Measurements from ENCODE around the gene AOC1.

The AOC1 gene

DNA sequence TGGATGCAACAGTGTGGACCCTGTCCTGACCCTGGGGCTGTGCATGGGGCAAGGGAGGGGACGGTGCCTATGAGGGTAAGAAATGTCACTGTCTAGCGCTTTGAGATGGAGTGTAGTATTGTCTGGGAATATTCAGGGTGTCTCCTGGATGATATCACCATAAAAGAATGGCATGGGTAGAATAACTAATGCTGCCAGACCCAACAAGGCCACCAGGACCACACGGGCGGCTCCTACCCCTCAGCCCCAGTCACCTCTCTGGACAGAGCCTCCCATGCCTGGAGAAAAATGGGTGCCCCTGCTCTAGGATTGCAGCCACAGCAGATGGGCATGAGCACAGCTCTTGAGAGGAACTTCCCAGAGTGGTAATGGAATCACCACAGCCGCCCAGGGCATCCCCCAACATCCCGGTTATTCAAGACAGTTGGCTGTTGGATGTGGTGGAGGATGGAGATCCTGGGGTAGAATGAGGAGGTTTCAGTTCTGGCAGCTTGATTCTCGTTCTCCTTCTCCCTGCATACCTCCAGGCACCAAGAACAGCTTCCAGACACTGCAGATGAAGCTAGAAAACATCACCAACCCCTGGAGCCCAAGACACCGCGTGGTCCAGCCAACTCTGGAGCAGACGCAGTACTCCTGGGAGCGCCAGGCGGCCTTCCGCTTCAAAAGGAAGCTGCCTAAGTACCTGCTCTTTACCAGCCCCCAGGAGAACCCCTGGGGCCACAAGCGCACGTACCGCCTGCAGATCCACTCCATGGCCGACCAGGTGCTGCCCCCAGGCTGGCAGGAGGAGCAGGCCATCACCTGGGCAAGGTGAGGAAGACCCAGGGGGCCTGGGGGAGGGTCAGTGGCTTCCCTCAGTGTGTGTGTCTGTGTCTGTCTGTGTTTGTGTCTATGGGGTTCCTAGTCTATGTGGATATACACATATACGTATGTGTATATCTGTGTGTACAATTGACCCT, 6.2 kb downstream of the AOC1 start:
- no peak for DNase-seq

DNA sequence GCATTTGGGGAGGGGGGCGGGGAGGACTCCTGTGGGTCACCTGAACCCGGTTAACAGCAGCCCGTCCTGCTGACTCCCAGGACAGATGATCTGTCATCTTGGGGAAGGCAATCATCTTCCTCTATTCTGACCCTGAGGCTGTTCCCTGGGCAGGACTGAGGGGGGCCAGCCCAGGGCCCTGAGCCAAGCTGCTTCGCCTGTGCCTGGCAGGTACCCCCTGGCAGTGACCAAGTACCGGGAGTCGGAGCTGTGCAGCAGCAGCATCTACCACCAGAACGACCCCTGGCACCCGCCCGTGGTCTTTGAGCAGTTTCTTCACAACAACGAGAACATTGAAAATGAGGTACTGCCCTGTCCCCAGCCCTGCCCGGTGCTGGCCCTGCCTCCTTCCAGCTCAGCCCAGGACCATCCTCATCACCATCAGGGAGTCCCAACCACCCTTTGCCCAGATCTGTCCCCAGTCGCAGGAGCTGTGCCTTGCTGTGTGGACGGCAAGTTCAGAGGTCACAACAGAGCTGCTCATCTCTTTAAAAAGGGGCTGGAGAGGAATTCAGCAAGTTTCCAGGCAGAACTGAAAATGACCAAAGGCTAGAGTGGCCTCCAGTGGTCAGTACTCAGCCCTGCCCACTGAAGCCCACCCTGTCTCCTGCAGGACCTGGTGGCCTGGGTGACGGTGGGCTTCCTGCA, 8.1 kb downstream of the AOC1 start:
- no peak for DNase-seq

DNA sequence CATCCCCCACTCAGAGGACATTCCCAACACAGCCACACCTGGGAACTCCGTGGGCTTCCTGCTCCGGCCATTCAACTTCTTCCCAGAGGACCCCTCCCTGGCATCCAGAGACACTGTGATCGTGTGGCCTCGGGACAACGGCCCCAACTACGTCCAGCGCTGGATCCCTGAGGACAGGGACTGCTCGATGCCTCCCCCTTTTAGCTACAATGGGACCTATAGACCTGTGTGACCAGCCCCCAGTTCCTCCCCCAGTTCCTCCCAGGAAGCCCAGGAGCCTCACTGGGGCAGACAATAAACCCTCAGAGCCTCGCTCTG, 8.6 kb downstream of the AOC1 start:
- no peak for DNase-seq

DNA sequence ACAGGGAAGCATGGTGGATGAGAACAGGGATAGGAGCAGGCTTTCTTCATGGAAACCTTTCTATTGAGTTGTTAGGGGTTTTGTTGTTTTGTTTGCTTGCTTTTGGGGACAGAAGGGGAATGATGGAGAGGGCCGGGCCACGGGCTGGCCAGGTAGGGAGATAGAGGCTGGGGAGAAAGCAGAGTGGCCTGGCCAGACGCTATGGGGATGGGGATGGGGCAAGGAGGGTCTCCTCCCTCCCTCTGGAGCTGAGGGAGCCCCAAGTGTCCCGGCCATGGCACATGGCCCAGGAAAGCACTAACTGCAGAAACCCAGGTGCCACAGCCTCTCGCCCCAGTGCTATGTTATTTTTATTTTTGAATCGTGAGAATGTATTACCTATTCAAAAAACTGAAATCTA, 10.0 kb downstream of the AOC1 start:
- no peak for DNase-seq

DNA sequence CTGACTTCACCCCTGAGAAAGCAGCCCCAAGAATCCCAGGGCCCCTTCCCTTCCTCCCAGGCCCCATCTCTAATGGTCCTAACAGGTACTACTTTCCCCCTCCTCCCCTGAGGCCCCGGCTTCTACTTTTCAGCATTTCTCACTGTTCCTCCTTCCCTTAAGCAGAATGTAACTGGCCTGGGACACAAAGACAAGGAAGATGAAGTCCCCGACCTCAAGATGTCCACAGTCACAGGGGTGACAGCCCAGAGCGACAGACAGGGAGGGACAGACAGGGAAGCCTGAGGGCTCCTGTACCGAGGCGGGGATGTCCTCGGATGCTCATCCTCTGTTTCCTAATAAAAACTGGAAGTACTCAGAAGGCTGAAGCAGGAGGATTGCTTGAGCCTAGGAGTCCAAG, 11.6 kb downstream of the AOC1 start:
- DNase-seq = no peak

DNA sequence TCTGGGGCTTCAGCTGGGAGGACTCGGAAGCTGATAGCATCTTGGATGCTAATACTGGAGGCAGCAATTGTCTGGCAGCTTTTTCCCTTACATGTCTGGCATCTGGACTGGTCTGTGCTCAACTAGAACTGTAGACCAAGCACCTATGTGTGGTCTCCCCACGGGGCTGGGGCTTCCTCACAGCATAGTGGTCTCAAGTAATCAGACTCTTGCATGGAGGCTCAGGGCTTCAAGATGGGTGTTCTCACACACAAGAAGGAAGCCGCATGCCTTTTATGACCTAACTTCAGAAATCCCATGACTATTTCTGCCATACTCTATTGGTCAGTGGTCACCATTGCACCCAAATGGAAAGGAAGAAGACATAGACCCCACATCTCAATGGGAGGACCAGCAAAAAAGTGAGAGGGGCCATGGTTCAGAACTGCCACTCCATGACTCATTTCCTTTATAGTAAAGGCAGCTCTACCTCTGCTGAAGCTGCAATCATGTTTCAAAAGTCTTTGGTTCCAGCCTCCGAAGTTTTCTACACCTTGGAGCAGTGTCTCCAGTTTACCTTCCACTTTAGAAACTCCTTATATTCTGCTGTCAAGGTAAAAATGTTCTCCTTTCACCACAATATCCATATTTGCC, 14.7 kb downstream of the AOC1 start:
- no peak for DNase-seq

DNA sequence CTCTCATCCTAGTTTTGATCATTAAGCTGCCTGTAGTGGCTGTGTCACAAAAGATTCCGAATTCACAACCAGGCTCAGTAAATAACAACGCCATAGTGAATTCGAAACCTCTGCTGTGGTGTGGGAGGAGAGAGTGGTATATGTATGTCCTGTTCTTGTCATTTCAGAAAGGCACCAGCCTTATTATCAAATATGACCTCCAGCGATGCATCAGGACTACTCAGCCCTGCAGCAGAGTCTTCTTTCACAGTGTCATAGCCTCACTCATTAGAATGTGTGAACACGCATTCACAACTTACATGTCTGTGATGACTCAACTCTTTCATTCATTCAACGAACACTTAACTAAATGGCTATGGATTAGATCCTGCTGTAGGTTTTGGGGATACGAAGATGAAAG, 15.3 kb downstream of the AOC1 start:
- DNase-seq = no peak

DNA sequence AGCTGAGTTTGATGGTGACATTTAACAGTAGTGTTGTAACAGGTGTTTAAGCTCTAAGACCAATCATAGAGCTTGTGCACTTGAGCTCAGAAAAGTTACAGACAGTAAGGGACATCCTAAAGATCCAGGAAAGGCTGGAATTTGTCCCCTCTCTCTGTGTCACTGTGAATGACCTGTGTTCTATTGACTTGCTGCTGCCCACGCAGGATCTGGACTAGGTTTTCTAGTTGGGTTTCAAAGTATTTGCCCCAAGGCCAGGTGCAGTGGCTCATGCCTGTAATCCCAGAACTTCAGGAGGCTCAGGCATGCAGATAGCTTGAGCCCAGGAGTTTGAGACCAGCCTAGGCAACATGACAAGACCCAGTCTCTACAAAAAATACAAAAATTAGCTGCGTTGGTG, 17.1 kb downstream of the AOC1 start:
- DNase-seq = no peak

DNA sequence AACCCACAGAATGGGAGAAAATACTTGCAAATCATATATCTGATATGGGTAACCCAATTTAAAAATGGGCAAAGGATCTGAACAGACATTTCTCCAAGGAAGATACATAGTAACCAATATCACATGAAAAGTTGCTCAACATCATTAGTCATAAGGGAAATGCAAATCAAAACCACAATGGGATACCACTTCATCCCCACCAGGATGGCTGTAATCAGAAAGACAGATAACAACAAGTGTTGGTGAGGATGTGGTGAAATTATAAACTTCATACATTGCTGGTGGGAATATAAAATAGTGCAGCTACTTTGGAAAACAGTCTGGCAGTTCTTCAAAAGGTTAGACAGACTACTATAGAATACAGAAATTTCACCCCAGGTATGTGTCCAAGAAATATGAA, 19.3 kb downstream of the AOC1 start:
- no peak for DNase-seq

DNA sequence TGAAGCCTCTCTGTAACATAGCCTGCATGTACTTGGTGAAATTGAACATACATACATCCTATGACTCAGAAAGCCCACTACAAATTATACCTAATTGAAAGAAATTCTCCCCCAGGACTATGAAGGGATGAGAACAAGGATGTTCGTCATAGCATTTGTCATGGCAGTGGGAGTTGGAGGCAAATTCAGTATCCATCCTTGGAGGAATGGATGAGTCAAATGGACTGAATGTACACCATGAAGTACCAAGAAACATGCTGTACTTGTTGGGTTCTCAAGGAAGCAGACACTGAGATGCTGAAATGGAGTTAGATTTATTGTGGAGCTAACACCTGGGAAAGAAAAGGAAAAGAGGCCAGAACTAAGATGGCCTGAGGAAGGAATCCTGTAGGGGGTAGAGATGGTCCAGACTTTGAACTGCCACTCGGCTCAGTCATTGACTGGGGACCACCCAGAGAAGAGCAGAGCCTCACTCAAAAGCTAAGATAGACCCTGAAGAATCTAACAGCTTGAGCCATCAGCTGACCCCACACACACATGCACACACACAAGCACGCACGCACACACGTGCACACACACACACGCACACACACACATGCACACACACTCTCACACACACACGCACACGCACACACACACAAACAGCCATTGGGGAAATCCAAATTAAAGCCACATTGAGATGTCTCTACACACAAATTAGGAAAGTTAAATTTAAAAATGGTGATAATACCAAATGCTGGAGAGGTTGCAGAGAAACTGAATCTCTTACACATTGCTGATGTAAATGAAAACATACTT, 22.3 kb downstream of the AOC1 start:
- DNase-seq = no peak

DNA sequence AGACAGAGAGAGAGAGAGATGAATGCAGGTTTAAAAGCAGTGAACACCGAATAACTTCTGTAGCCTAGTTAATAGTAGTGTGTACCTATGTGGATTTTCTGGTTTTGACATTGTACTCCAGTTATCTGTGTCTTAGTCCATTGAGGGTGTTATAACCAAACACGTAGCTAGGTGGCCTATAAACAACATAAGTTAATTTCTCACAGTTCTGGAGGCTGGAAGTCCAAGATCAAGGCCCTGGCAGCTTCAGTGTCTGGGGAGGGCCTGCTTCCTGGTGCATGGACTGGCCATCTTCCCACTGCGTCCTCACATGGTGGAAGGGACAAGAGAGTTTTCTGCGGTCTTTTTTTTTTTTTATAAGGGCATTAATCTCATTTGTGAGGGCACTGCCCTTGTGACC, 23.5 kb downstream of the AOC1 start:
- no peak for DNase-seq

DNA sequence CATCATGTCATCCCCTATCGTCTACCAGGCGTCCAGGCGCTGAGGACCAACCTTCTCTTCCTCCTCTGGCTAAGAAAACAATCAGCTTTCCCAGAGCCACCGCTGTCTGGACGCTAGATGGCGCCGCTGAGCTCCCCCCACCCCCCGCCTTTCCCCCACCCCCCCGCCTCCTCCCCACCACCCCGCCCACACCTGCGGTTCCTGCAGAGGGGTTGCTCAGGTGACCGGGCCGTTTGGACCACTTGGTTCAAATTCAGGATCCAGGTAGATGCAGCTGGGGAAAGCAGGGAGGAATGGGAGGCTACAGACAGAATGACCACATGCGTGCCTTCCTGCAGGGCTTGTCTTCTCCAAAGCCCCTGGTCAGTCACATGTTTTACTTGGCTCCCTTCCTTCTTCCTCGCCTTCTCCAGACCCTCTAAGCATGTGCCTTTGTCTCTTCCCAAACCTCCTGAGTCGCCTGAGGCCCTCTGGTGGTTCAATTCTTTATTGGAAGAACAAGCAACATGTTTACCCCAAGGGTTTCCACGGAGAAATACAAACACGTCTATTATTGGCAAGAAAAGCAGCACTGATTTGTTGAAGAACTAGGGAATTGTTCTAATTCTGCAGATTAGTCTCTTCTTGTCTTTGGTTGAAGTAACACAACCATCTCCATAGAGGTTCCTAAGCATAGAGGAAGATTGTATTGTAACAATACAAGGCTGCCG, 24.7 kb downstream of the AOC1 start:
- DNase-seq = peak; percentile 65

DNA sequence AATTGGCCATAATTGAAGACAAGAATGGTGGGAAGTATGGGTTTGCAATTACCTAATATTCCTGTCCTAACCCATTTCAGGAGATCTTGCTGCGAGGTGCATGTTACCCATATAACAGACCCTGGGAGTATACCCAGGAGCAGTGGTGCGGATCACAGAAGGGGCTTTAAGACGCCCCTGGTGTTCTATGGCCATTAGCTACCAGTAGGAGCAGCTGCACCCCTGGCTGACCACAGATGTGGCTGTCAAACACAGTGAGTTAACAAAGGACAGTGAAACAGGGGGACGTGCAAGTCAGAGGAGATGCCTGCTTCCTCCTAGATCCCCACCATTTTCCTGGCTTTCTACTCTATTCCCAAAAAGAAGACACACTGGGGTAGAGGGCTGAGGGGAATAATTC, 25.2 kb downstream of the AOC1 start:
- no peak for DNase-seq

DNA sequence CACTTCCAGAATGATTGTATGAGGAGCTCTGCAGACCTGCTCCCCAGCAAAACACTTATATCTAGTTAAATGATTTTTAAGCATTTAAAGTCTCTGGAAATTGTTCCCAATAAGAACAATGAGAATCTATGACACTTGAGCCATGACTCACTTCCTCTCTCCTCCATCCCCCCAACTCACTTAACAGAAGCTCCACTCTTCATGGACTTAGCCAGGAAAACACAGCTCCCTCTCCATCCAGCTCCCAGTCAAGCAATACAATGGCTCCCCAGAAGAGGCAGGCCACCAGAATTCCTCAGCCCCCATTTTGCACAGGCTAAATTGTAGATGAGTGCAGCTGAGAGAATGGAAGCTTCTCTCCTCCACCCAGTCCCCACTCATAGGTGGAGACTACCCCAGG, 27.0 kb downstream of the AOC1 start:
- DNase-seq = peak; percentile 15

DNA sequence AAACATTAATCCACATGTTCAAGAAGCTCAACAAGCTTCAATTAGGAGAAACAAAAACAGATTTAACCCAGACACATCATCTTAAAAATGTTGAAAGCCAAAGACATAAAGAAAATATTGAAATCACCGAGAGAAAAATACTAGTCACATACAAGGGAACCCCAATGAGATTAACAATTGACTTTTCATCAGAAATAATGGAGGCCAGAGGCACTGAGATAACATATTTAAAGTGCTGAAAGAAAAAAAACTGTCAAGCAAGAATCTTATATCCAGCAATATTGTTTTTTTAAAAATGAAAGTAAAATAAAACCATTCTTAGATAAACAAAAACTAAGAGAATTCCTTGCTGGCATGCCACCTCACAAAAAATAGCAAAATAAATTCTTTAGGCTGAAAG, 28.9 kb downstream of the AOC1 start:
- DNase-seq = no peak

DNA sequence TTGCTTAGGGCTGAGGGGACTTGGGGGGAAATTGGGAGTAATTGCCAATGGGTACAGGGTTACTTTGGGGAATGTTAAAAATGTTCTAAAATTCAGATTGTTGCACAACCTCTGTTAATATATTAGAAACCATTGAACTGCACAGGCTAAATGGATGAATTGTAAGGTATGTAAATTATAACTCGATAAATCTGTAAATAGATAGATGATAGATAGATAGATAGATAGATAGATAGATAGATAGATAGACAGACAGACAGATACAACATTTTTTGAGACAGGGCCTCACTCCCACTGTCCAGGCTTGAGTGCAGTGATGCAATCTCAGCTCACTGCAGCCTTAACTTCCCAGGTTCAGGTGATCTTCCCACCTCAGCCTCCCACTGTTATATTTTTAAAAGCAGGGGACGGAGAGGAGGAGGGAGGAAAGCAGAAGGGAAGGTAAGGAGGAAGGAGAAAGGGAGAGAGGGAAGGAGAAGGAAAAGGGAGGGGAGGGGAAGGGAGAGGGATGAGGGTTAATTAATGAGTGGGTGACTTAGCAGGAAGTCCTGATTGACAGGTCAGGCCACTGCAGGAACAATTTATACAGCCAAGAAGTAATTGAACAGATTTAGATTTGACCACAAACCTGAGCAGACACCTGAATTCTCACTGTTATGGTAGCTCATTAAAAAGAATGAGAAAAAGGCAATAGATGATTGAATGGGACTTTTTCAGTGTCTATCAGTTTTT, 38.7 kb downstream of the AOC1 start:
- no peak for DNase-seq

DNA sequence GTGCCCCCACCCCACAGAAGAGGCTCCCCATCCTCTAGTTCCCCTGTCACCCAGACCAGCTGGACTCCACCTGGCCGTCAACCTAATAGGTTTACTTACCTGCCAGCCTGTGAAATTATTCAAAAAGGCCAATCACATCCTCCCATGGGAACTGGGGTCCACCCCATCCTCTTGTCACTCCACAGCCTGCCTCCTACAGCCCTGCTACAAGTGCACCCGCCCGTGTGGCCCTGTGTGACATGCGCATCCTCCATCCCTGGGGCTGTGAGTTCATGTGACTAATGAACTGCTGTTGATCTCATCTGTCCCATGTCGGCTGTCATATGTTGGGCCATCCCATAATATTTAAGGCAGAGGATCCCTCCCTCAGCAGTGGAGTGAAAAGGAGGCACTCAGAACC, 39.4 kb downstream of the AOC1 start:
- no peak for DNase-seq

DNA sequence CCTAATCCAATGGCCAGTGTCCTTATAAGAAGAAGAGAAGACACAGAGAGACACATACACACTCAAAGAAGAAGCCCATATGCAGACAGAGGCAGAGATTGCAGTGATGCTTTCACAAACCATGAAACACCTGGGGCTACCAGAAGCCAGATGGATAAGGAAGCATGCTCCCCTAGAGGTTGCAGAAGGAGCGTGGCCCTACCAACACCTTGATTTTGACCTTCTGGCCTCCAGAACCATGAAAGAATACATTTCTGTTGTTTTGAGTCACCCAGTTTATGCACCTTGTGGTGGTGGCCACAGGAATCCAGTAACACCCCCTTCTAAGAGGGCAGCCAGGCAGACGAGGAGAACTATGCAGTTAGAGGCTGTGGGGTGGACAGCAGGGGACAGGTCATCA, 43.5 kb downstream of the AOC1 start:
- DNase-seq = no peak

DNA sequence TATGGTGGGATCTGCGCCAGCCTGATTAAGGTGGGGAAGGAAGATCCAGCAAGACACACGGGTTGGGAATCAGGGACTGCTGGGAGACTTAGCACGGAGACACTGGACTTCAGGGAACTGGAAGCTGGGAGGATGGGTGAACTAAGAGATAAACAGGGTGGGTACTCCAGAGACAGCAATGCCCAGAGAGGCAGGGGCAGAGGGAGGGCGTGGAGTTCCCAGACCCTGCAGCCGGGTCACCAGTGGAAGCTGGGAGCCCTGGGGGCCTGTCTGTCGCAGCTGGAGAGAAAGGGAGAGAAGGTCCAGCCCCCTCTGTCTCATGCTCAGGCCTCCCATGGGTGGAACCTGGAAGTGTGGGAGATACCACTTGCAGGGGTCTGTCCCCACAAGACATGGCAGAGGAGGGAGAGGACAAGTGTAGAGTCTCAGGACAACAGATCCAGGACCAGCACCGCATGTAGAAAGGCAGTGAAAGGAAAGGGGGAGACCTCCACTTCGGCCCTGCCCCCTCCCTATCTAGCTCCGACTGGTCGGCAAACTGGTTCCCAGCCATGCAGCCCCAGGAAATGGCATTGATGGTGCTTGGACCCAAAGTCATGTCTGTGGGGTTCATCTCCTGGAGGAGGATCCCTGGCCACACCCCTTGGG, 44.4 kb downstream of the AOC1 start:
- no peak for DNase-seq

DNA sequence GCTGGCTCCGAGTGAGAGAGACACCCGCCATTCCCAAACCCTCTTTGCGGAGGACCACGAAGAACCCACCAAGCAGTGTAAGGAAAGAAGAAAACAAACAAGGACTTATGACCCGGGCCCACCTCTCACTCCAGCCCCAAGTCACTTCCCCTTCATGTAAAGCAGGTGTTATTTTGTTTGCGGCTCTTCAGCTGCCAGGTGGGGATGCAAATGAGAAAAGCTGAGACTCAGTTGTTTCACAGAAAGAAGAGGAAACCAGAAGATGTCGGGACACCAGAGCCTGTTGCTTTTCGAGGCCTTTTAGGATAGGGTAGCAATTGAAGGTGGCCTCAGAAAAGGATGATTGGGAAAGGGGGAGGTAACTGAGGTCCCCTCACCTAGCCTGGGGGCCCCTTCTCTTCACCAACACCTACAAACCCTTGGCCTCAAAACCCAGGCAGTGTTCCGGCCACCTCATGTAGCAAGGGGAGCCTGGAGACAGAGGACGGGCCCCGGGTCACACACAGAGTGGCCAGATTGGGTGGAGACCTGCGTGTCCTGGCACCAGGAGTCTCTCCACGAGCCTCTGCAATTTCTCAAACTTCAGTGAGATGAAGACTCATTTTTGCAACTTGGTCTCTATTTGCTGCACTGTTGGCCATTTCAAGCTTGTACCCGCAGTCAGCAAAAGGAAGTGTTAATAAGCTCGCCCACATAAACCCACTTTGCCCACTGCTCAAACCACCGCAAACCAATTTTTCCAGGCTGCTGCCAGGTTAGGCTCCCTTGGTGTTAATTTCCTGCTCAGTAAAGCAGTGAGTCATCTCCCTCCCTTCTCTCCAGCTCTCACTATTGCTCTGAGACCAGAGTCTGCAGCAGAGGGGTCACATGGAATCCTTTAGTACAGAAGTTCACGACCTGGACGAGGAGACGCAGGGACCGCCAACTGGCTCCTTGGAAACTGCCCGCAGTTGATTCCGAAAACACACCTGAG, 45.5 kb downstream of the AOC1 start:
- DNase-seq = no peak
